Embryonic facial prominence (tissue), 1 donor: ENCODE measurements around the gene TASOR.
"Not testable (repeated sequence)": the region's sequence is repeated elsewhere in the genome, so short reads cannot be mapped to it uniquely, and the experiment has no call there.

Experiments
- DNase-seq: peaks from one replicate; pipeline ENCODE4 v3.0.0-alpha.2; 2016; ENCODE audit errors: extremely low spot score

Gene TASOR, protein sequence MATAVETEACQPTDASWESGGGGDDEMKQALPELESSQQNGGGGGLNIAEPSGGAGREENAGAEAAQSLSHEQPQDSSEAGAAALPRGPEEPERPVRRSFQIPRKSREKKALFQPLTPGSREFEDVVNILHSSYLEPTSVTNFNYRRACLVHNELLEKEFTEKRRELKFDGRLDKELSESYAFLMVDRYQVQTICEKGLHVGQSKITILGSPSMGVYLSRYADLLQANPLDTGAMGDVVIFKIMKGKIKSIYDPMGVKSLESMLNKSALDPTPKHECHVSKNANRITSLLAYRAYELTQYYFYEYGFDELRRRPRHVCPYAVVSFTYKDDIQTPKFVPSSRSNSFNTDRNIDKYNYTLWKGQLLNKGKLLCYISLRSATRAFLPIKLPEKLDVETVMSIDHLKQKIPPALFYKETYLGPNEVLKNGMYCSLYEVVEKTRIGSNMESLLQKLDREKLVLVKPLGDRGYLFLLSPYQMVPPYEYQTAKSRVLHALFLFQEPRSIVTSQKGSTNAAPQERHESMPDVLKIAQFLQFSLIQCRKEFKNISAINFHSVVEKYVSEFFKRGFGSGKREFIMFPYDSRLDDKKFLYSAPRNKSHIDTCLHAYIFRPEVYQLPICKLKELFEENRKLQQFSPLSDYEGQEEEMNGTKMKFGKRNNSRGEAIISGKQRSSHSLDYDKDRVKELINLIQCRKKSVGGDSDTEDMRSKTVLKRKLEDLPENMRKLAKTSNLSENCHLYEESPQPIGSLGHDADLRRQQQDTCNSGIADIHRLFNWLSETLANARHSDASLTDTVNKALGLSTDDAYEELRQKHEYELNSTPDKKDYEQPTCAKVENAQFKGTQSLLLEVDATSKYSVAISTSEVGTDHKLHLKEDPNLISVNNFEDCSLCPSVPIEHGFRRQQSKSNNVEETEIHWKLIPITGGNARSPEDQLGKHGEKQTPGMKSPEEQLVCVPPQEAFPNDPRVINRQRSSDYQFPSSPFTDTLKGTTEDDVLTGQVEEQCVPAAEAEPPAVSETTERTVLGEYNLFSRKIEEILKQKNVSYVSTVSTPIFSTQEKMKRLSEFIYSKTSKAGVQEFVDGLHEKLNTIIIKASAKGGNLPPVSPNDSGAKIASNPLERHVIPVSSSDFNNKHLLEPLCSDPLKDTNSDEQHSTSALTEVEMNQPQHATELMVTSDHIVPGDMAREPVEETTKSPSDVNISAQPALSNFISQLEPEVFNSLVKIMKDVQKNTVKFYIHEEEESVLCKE (N-terminal part only)

DNA sequence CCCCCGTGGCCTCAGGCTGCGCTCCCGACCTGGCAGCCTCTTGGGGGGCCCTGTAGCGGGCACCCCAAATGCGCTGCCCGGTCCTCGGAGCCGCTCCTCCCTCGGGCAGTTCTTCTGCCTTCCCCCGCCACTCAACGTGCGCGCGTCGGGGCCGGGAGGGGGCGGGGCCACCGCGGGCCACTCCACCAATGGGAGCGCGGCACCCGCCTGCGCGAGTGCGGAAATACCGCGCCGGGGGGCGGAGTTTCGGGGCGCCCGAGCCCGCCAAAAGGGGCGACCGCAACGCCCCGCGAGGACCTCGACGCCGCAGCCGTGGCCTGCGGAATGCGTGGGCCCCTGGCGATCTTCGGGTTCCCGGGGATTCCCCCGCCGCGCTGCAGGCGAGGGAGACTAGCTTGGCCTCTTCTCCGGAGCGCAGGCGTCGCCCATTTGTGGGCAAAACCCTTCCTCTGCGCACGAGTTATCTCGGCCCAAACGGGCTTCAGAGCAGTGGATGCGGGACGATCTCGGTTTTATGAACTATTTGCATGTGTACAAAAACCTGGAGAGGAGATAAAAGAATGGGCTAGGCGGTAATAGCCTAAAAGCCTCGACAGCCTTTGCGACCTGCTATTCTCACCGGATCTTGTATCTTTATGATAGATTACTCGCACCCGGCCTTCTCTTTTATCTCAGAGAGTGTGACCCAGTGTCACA is at the start of gene TASOR:
Gene TASOR, minus strand, starts transcription at position 144 of the 696 bp plus-strand sequence. CDS start 259 bp downstream, outside the sequence.
- DNase-seq = peak; percentile 72

DNA sequence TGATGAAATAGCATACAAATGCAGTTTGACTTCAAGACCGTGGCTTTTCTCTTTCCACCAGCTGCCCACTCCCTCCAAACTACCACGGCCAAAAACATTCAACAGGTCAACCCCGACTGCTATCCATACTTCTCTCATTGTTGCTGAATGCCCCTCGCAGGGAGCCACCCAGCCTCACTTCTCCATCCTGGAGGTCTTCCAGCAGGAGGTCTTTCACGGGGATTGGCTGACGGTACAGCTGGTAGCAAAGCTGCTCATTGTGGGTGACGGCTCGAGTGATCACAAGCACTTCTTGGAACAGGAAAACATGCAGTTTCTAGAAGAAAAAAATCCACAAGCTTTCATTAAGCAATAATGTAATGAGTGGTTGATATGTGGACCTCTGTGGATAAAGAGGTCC is 49.0 kb upstream of the TASOR start:
- no peak for DNase-seq

DNA sequence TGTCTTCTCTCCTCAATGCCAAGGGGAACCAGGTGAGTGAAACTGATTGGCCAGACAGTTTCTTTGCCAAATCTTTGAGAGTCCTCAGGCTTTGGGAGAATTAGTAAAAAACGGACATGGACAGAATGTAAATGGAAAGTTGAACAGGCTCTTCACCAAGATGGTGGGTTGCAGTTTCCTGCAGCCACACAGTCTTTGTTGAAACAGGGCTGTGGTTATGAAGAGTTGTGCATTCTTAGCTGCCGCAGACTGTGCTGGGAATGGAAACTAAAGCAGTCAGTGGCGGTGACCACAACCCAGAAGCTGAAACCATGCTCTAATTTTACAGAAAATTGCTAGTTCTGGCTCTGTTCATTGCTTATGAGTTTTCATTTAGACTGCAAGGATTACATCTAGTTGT is 42.1 kb upstream of the TASOR start:
- peak; percentile 39 for DNase-seq

DNA sequence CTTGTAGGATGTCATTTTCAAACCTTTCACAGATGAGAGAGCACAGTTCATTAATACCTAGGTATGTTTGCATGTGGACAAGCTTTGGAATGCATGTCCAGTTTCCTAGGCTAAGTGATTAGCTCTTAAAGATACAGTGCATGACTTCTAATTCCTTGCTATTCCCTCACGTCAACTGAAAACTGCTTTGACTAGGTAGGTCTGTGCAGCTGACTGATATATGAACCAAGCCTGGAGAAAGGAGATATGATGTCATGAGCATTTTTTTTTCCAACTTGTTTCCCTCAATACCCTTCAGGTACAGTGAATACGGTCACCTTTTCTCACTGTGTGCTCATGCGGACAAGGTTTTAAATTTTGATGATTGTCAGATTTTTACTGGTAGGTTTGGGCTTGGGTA is 41.6 kb upstream of the TASOR start:
- DNase-seq = no peak

DNA sequence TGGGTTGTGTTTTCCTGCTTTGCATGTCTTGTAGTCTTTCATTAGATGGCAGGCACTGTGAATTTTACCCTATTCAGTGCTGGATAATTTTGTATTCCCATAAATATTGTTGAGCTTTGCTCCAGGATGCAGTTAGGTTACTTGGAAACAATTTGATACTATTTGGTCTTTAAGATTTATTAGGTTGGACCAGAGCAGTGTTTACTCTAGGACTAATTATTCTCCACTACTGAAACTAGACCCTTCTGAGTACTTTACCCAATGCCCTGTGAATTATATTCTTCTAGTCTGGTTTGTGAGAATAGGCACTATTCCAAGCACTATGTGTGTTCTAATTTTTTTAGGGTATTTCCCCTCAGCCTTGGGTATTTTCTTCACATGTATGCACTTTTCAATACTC is 37.8 kb upstream of the TASOR start:
- no peak for DNase-seq

DNA sequence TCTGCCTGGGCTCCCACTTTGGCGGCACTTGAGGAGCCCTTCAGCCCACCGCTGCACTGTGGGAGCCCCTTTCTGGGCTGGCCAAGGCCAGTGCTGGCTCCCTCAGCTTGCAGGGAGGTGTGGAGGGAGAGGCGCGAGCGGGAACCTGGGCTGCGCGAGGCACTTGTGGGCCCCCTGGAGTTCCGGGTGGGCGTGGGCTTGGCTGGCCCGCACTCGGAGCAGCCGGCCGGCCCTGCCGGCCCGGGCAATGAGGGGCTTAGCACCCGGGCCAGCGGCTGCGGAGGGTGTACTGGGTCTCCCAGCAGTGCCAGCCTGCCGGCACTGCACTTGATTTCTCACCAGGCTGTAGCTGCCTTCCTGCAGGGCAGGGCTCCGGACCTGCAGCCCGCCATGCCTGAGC is 35.7 kb upstream of the TASOR start:
- DNase-seq = not testable (repeated sequence)

DNA sequence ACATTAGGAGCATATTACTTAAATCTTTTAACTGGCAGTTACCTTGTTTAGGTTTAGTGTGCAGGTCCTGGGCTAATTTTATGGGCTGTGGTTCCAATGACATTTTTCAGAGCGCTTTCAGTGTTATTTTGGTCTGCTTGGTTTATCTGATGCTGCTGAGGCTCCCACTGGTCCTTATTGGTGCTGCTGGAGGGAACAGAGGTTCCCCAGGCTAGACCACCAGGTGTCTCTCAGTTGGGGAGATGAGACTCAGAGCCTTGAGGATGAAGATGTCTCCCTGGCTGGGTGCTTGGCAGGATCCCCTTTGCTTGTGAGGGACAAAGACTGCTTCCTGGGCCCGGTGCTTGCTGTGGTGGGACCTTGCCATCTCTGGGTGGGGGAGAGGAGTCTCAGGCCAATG is 28.3 kb upstream of the TASOR start:
- DNase-seq = no peak

DNA sequence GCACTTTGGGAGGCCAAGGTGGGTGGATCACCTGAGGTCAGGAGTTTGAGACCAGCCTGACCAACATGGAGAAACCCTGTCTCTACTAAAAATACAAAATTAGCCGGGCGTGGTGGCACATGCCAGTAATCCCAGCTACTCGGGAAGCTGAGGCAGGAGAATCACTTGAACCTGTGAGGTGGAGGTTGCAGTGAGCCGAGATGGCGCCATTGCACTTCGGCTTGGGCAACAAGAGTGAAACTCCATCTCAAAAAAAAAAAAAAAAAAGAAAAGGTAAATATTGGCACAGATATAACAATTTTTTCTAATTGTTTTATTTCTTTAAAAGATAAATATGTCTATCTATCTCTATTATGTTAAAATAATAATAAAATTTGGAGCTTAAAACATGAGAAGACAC is 24.3 kb upstream of the TASOR start:
- DNase-seq = not testable (repeated sequence)

DNA sequence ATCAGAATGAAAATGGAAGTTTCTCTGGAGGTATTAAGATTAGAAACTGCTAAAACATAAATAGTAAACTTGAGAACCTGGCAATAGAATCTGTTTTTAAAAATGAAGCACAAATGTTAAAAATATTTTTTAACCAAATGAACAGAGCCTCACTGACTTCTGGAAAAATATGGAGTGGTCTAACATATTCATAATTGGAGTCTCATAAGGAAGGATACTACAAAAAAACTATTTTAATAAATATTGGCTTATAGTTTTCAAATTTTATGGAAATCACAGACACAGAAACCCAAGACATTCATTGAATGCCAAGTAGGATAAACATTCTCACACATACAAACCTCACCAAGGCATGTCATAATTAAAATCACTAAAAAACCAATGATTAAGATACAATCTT is 23.6 kb upstream of the TASOR start:
- DNase-seq = no peak

DNA sequence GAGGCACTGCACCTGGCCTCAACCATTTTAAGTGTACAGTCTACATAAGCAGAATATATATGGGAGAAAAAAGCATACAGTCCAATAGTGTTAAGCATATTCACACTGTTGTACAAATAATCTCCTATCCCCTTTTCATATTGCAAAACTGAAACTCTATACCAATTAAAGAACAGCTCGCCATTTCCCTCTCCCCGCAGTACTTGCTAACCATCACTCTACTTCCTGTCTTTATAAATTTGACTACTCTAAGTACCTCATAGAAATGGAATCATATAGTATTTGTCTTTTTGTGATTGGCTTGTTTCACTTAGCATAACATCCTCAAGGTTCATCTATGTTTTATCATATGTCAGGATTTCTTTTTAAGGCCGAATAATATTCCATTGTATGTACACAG is 21.6 kb upstream of the TASOR start:
- no peak for DNase-seq

DNA sequence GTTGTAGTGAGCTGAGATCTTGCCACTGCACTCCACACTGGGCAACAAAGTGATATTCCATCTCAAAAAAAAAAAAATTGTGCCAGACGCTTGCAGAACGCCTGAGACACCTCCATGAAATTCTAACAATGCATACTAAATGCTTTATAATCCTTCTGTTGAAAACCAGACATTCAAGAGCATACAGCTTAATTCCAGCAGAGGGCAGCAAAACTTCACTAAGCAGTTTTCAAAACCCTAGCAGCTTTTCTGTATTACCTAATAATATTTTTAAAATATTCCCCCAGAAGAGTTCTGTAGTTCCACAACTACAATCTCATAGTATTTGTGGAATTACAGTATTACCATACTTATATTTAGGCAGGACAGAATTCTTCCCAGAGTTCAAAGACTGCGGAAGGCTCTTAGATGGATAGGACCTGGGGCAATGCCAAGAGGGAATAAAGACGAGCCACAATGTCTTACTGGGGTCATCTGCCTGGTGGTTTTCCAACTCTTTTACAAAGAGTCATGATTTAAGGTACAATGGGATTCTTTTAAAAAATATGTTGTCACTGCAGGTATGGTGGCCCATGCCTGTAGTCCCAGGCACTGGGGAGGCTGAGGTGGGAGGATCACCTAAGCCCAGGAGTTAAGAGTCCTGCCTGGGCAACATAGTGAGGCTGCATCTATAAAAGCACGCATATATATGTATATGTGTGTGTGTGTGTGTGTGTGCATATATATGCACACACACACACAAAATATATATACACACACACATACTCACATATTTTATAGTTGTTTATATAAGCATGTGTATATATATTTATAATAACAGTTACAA is 19.6 kb upstream of the TASOR start:
- DNase-seq = peak; percentile 53

DNA sequence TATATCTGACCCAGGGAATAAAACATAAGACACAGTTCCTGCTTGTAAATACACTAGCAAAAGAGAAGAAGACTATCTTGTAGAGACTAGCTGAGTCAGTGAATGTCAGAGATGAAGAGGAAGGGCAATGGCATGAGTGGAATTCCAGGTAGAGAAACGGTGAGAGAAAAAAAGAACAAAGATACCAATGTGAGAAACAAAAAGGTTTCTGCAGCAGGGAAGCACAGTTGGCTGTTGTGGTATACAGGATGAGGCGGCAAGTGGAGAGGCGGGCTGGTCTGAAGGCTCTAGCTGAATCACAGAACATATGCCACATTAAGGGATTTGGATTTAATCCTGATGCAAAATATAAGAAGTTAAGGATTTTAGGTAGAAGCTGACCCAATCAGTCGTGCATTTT is 17.1 kb upstream of the TASOR start:
- no peak for DNase-seq

DNA sequence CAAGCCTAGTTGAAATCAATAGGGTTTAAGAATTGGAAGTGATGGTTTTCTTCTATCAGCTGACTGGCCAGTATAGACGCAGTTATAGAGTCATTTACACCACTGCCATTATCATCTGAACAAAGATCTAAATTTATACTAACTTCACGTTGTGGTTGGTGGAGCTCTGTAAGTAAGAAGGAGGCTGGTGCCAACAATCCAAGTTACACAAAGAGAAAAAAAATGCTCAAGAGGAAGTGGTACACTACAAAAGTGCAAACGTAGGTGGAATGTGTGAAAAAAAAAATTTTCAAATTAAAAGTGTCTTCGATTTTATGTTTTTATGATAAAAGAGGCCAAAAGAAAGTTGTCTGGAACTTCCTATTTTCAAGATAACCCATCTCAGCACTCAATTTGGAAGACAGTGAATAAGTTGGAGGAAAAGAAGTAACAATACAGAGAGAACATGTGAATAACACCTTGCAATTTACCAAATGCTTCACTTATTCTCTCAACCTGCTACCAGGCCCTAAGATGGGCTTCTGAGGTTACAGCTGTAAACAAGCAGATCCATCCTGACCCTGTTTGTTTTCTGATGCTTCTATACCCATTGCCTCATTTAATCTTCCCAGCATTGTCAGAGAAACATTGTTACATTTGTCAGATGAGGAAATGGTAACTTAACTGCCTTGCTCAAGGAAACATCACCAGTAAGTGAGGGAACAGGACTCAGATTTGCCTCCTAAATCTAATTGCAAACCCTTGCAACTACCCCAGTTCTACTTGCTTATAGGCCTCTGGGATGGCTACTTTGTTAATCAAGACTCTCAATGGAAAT is 12.0 kb upstream of the TASOR start:
- no peak for DNase-seq

DNA sequence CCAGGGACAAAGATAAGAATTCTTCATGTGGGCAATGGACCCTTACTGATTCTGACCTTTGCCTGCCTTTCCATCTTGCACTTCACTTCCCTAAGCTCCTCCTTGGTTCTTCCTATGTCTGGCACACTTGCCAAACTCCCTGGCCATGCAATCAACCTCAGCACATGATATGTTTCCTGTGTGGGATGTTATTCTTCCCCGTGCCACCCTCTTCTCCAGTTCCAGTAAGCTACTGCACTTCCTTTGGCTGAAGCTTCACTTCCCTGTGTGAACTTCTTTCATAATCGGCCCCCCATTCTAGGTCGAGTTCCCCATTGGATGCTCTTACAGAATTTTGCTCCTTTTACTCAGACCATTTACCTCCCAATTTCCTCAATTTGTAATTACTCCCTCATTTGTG is 10.7 kb upstream of the TASOR start:
- DNase-seq = no peak

DNA sequence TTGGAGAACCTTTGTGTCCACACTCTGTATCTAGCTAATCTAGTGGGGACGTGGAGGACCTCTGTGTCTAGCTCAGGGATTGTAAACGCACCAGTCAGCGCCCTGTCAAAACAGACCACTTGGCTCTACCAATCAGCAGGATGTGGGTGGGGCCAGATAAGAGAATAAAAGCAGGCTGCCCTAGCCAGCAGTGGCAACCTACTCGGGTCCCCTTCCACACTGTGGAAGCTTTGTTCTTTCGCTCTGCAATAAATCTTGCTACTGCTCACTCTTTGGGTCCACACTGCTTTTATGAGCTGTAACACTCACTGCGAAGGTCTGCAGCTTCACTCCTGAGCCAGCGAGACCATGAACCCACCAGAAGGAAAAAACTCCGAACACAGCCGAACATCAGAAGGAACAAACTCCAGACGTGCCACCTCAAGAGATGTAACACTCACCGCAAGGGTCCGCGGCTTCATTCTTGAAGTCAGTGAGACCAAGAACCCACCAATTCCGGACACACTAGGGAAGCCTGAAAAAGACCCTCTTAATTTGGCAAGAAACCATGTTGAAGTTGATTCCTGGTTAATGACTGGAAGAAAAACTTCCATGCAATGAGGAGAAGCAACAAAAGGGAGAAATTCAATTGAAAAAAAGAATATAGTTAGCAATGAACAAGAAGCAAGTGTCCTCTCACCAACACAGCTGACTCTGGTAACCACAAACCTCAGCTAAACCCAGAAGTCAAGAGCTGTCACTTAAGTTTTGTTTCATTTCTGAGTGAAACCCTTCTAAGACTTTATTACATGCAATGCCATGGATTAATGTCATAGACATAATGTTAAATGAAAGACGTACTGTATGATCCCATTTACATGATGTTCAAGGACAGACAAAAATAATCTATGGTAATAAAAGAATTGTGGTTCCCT is 9.7 kb upstream of the TASOR start:
- not testable (repeated sequence) for DNase-seq

DNA sequence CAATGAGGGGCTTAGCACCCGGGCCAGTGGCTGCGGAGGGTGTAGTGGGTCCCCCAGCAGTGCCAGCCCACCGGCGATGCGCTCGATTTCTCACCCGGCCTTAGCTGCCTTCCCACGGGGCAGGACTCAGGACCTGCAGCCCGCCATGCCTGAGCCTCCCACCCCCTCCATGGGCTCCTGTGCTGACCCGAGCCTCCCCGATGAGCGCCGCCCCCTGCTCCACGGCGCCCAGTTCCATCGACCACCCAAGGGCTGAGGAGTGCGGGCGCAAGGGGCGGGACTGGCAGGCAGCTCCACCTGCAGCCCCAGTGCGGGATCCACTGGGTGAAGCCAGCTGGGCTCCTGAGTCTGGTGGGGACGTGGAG is 8.9 kb upstream of the TASOR start:
- not testable (repeated sequence) for DNase-seq

DNA sequence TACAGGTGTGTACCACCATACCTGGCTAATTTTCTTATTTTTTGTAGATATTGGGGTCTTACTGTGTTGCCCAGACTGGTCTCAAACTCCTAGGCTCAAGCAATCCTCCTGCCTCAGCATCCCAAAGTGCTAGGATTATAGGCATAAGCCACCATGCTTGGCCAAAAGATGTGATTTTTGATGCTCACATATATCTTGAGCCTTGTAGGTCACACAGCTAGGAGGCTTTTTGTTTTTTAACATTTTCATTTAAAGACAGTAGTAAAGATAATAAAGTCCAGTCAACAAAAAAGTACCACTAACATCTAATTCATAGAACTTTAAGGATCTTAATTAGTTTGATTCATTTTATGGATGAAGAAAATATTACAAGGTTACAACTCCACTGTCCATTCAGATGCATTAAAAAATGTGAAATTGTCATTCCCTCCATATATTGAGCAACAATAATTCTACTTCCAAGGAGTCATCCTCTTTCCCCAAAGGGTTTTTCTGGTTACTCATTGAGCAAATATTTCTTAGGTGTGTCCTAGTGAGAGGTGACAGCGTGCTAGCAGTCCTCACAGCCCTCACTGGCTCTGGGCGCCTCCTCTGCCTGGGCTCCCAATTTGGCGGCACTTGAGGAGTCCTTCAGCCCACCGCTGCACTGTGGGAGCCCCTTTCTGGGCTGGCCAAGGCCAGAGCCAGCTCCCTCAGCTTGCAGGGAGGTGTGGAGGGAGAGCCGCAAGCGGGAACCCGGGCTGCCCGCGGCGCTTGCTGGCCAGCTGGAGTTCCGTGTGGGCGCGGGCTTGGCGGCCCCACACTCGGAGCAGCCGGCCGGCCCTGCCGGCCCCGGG is 8.3 kb upstream of the TASOR start:
- no peak for DNase-seq

DNA sequence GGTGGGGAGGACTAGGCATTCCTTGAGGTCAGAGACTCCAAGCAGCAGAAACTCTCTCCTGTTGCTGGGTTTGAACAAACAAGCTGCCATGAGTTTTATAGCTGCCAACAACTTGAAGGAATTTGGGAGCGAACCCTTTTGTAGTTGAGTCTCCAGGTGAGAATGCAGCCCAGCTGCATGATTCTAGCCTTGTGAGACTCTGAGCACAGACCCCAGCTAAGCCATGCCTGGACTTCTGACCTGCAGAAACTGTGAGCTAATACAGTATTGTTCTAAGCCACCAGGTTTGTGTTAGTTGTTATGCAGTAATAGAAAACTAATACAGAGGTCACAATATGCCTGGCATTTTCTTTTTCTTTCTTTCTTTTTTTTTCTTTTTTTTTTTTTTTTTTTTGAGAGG is 6.2 kb upstream of the TASOR start:
- DNase-seq = no peak
